ENCODE data around the gene GABRR1.
"Not testable (repeated sequence)": the region's sequence is repeated elsewhere in the genome, so short reads cannot be mapped to it uniquely, and the experiment has no call there.

The GABRR1 gene

DNA sequence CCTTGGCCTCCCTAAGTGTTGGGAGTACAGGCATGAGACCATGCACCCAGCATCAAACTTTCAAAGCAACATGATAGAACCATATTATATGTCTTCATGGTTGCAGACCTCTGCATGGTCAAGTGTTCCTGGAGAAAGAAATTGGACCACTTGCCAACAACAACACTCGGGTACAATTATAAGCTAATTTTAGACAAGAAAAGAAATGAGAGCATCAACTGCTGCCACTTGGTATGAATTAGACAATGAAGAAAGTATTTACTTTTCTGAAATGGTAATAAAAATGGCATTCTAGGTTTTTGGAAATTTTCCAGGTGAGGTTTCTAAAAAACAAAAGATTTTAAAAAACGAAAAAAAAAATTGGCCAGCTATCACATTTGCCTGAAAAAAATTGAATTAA, 79.0 kb downstream of the GABRR1 start:
- Mint-ChIP-seq H3K4me1 (ENCODE audit: low read depth) (no peaks in the 10 kb centered on the region), H3K36me3 (ENCODE audit: low read depth) (no peaks in the 10 kb centered on the region), H3K9me3 (no peaks in the 10 kb centered on the region), H3K27ac (no peak overlapping the region), H3K4me3 (no peak overlapping the region), H3K27me3 (ENCODE audit: low read depth) (peaks cover 4% of the 10 kb centered on the region)
- DNase-seq (ENCODE audit: low spot score): no peak

DNA sequence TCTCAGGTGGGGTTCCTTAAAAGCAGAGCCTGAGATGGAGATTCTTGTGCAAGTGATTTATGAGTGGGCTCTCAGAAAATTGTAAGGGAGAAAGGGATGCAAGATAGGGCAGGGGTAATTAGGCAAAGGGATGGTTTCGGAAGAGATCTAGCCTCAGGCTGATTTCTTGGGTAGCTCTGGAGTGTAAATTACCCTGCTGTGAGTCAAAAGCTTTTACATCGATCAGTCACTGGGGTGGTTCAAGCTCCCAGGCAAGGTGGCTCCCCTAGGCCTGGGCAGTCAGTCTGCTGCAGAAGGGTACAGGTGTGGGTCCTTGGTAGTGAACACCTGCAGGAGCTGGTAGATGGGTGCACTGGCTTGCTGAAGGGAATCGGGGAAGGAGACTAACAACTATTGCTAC, 82.4 kb downstream of the GABRR1 start:
- no peak overlapping the region for H3K27ac Mint-ChIP-seq
- H3K27me3 Mint-ChIP-seq (ENCODE audit: low read depth): no peaks in the 10 kb centered on the region
- no peak for DNase-seq (ENCODE audit: low spot score)
- no peaks in the 10 kb centered on the region for H3K9me3 Mint-ChIP-seq
- H3K36me3 Mint-ChIP-seq (ENCODE audit: low read depth): no peaks in the 10 kb centered on the region
- H3K4me3 Mint-ChIP-seq: no peak overlapping the region
- no peaks in the 10 kb centered on the region for H3K4me1 Mint-ChIP-seq (ENCODE audit: low read depth)

- H3K36me3 Mint-ChIP-seq (ENCODE audit: low read depth): no peaks in the 10 kb centered on the region
- no peaks in the 10 kb centered on the region for H3K4me1 Mint-ChIP-seq (ENCODE audit: low read depth)
- no peak overlapping the region for H3K4me3 Mint-ChIP-seq
- H3K27me3 Mint-ChIP-seq (ENCODE audit: low read depth): no peaks in the 10 kb centered on the region
- DNase-seq (ENCODE audit: low spot score): no peak
- H3K27ac Mint-ChIP-seq: no peak overlapping the region
- H3K9me3 Mint-ChIP-seq: no peaks in the 10 kb centered on the region
Measured at GRCh38 chr6:89133981-89134380, 83.2 kb downstream of the GABRR1 start.

DNA sequence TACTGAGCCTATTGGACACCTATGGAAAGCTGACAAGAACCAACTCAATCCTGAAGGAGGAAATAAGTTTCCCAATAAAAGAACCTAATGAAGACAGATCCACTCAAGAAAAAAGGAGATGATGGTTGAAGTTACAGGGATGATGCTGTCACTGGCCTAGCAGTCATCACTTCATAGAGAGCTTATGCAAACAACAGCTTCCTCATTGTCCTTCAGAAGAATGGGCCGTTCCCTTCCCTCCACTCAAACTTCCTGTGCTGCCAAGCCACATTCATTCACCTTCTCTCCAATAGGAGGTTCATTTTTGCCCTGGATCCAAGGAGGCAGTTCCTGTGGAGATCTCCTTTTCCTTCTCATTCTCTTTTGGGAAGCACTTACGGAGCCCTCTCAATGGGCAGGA, 85.1 kb downstream of the GABRR1 start:
- Mint-ChIP-seq H3K27me3 (ENCODE audit: low read depth) (peaks cover 4% of the 10 kb centered on the region), H3K27ac (no peak overlapping the region), H3K4me1 (ENCODE audit: low read depth) (no peaks in the 10 kb centered on the region), H3K36me3 (ENCODE audit: low read depth) (no peaks in the 10 kb centered on the region), H3K4me3 (no peak overlapping the region), H3K9me3 (peaks cover 7% of the 10 kb centered on the region)
- no peak for DNase-seq (ENCODE audit: low spot score)

DNA sequence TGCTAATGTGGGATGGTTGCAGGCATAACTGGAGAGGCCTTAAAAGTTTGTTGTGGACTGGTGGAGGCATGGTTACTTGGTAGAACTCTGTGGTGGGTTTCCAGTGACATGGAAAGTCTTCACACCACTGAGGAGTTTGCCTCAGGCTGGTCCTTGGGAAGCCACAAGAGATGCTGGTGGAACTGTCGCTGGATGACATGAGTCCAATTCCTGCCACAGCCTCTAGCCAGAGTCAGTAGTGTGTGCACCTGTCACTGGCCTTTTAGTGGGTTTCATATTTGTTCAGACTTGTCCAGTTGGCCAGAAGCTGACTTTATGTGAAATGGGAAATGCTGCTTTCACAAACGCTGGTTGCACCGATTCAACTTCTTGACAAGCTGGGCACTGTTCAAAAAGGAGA, 85.6 kb downstream of the GABRR1 start:
- Mint-ChIP-seq H3K27ac (no peak overlapping the region), H3K36me3 (ENCODE audit: low read depth) (no peaks in the 10 kb centered on the region)

GRCh38 chr6:89128256-89128671, 88.9 kb downstream of the GABRR1 start:
- H3K9me3 Mint-ChIP-seq; H3K36me3 Mint-ChIP-seq (ENCODE audit: low read depth); H3K4me3 Mint-ChIP-seq; H3K4me1 Mint-ChIP-seq (ENCODE audit: low read depth); H3K27me3 Mint-ChIP-seq (ENCODE audit: low read depth); DNase-seq (ENCODE audit: low spot score); H3K27ac Mint-ChIP-seq: not testable (repeated sequence)

More for the DNA sequence above, 85.6 kb downstream of the GABRR1 start:
- Mint-ChIP-seq H3K27me3 (ENCODE audit: low read depth) (peaks cover 4% of the 10 kb centered on the region), H3K4me3 (no peak overlapping the region), H3K4me1 (ENCODE audit: low read depth) (no peaks in the 10 kb centered on the region), H3K9me3 (peaks cover 7% of the 10 kb centered on the region)
- DNase-seq (ENCODE audit: low spot score): no peak
